Iris pigment epithelial cell (primary cell): ENCODE results near the gene SLC8A2.

Experiments used
- DNase-seq: peaks from one replicate; pipeline ENCODE4 v3.0.0-alpha.2; 2011; ENCODE audit warnings: low read depth

Gene SLC8A2

DNA sequence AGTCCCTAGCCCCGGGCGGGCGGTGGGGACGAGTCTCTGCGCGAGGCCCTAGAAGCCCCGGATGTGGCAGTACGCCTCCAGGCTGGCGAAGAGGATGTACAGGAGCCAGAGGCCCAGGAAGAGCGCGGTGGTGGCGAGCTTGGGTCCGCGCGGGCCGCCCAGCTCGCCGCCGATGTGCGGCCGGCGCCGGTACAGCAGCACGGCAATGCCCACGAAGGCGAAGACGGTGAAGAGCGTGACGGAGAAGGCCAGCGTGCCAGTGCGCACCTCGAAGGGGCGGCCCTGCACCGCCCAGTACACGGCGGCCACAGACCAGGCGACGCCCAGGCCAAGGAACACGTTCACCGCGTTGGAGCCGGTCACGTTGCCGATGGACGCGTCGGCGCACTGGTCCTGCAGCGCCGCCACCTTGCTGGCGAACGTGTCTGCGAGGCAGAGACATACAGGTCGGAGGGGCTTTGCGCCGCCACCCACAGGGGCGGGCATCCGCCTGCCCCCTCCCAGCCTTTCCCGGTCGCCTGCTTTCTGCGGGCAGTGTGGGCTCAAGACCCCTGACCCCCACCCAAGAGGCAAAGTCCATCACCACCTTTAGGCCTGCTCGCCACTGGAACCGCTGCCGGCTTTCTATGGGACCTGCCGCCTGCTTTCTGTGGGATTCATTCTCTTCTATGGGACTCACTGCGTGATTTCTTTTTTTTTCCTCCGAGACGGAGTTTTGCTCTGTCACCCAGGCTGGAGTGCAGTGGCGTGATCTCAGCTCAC, 41.5 kb downstream of the SLC8A2 start:
- DNase-seq = peak; percentile 74

DNA sequence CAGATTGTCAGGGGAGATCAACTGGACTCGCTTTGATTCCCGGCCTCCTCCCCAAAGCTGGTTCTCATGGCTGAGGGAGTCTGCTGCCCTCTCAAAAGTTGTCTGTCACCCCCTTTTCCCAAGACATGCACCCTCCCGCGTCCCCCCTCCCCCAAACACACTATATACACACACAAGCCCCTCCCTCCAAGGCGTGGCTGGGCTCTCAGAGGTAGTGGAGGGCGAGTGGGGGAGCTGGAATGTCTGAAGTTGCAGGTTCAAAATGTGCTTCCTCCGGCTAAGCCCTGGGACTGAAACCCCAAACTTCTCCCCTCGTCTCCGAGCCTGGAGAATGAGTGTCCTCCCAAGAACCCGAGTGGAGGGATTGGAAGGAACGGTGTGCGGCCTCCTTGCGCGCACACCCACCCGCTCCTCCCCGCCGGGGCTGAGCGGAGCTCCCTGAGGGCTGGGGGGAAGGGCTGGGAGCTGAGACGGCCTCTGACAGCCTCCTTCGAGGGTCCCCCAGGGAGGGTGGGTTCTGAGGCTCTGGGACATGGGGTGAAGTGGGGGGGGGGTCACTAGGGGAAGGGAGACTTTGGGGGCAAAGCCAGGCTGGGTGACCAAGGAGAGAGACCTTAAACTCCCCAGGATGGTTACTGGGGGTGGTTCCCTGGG, 42.4 kb downstream of the SLC8A2 start:
- no peak for DNase-seq

DNA sequence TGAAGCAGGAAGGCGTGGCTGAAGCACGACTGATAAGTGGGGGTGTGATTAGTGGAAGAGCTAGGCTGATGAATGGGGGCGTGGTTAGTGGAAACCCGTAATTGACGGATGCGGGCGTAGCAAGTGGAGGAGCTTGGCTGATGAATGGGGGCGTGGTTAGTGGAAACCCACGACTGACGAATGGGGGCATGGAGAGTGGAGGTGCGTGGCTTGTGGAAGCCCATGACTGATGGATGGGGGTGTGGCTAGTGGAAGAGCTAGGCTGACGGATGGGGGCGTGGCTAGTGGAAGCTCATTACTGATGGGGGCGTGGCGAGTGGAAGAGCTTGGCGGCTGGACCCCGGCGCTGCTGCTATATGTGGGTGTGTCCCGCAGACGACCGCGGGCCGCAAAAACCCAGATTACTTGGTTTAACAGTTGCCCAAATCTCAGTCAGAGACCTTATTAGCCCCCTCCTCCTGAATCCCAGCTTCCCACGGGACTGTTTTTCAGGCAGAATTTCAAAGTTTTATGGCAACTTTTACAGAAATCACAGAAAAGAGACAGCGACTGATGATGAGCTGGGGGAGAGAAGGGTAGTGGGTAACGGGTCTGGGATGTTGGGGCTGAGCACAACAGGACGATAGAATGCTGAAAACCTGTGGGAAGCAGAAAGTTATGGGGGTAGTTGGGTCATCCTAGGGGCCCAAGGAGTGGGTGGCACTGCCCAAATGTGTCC, 43.4 kb downstream of the SLC8A2 start:
- peak; percentile 100 for DNase-seq

DNA sequence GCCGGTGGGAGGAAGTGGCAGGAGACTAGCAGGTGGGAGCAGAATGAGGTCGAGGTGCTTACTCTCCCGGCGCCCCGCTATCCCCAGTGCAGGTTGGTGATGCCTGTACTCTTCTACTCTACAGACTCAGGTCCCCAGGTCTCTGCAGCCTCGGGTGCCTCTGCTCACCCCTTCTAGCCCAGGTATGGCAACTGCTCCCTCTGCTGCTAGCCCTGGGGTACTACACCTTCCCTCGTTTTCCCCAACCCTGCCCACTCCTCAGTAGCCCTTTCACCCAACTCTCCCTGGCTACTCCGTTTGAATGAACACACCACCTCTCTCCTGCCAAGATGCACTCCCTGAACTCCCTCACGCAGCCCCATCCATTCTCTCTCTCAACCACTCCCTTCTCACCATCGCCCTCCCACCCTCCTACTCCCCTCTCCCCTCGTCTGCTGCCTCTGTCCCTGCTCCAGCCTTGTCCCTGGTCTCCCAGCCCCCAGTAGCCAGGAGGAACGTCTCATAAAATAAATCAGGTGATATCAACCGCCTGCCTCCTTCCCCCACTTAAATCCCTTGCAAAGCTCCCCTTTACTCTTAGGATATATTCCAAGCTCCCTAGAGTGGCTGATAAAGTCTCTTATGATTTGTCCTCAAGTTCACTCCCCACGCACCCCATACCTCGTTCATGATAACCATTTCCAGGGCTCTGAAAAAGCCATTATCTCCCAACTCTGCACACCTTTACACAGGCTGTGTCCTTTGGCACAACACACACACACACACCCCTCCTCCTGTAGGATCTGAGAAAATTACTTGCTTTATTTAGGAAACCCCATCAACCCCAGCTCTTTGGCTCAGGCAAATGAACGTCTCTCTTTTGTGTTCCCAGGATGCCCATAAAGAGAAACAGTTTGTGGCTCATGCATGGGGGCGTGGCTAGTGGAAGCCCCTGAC, 44.2 kb downstream of the SLC8A2 start:
- peak; percentile 39 for DNase-seq

DNA sequence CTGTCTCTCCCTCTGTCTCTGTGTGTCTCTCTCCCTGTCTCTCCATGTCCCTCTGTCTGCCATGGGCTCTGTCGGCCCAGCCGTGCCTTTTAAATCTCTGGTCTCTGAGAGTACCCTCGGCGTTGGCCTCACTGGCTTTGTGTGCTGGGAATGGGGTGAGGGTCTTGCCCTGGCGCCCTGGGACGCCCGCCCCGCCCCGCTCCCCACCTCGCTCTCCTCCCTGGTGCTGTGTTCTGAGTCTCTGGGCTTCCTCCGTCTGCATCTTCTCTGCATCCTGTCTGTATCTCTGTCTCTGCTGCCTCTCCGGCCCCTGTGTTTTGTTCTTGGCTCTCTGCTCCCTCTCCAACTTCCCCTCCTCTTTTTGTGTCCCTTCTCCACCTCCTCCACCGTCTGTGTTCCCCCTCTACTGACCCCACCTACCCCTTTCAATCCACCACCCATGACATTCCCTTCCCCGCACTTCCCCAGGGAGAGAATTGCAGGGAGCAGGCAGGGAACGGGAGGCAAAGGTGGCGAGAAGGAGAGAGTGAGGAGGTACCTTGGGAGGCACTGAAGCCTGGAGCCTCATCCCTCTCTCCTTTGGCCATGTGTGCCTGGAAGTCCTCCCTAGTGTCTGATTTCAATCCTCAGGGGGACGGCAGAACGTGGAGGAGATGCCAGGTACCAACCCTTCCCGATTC, 48.4 kb downstream of the SLC8A2 start:
- no peak for DNase-seq

DNA sequence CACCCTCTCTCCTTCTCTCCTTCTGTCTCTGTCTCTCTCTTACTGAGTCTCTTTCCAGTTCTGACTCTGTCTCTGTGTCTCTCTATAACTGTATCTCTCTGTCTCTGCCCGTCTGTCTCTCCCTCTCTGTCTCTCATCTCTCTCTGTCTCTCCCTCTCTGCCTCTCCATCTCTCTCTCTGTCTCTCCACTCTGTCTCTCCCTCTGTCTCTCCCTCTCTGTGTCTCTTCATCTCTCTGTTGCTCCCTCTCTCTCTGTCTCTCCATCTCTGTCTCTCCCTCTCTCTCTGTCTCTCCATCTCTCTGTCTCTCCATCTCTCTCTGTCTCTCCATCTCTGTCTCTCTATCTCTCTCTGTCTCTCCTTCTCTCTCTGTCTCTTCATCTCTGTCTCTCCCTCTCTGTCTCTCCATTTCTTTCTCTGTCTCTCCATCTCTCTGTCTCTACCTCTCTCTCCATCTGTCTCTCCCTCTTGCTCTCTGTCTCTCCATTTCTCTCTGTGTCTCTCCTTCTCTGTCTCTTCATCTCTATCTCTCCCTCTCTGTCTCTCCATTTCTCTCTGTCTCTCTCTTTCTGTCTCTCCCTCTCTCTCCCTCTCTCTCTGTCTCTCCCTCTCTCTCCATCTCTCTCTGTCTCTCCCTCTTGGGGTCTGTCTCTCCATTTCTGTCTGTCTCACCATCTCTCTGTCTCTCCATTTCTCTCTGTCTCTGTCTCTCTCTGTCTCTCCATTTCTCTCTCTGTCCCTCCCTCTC, 49.1 kb downstream of the SLC8A2 start:
- no peak for DNase-seq

DNA sequence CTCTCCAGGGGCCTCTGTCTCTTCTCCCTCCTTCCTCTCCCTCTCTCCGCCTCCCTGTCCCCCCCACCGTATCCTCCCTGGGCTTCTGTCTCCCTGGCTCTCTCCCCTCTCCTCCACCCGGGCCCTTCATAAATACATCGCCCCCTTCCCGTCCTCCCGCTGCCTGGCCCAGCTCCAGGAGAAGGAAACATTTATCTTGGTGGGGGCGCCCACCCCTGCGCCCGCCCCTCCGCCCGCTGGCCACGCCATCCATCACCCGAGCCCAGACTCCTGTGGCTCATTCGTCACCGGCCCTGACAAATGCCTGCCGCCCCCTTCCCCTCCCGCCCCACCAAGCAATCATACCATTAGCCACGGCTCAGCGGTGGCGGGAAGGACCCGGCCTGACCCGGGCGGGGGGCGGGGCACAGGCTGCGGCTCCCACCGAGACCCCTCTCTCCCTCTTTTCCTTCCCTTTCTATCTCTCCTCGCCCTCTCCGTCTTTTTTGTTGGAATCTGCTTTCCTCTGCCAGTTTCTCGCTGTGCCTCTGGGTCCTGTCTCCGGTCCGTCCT, 49.8 kb downstream of the SLC8A2 start:
- no peak for DNase-seq

DNA sequence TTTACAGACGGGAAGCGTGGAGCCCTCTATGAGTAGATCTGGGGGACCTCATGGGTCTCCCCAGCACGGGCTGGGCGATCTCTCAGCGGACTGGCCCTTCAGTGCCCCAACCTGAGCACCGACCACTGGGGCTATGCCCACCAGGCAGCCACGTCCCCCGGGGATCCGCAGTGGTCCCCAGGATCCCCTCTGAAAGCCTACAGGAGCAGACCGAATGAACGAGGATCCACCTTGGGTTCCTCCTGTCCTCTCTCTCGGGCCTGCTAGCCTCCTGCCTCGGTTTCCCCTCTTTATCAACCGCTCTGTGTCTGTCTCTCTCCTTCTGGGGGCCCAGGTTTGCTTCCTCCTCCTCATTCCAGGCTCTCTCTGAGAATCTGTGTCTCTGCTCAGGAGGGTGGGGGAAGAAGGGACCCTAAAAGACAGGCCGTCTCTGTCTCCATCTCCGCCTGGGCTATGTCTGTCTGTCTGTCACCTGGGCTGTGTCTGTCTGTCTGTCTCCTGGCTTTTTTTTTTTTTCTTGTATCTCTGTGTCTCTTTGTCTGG, 50.4 kb downstream of the SLC8A2 start:
- no peak for DNase-seq

DNA sequence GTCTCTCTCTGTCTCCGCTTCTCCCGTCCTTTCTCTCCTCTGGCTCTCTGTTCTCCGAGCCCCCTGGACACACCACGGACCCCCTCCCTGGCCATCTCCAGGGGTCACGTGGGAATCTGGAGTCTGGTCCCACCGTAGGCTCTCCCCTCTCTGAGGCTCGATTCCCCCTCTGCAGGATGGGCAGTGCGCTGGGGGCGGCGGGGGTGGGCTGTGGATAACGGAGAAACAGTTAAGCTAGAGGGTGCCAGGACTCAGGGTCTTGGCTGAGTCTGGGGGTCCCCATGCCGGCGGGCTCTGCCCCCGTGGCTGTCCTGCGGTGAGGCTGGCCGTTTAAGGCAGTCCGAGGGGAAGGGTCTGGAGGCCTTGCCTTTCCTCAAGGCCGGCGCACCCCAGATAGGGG, 51.9 kb downstream of the SLC8A2 start:
- no peak for DNase-seq

DNA sequence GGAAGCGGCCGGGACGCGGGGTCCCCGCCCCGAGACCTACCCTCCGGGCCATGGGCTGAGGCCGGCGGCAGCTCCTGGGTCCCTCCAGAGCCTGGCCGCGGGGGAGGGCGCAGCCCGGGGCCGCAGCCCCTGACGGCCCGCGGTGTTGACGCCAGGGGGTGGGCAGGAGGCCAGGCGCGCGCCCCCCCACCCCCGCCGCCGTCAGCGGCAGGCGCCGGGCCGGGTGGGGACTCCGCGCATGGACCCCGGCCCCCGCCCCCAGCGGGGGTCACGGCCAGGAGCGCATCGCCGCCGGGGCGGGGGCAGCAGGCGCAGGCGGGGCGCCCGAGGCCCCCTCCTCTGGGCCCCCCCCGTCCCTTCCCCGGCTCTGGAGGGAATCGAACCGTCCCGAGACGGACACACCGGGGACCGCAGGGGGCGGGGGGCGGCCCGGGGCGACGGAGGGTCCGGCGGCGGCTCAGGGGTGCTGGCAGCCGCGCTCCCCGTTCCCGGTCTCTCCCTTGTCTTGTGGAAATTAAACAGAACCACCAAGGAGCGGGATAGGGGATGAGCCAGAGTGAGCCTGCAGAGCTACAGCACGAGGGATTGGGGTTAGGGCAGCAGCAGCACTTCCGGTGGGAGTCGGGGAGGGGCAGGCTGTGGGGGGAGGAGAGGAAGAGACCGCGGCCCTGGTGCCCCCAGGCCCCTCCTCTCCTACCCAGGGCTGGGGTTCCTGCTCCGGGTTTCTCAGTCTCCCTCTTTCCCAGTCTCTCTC, 52.5 kb downstream of the SLC8A2 start, which contains the start of gene MEIS3:
TSS of gene MEIS3 (minus strand) at position 498 of the 754 bp plus-strand sequence. CDS start at position 52, 446 bp downstream.
- DNase-seq = no peak

DNA sequence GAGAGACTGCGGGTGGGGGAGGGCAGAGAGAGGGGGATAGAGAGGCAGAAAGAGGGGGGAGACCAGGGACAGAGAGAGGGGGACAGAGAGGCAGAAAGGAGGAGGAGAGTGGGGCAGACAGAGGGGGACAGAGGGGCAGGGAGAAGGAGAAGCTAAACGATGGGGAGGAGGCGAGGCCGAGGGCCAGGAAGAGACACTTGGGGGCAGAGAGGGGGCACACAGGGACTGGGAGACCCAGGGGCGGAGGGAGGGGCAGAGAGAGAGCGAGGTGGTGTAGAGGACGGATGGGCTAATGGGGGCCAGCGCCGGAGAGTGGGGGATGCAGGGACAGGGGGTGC, 53.0 kb downstream of the SLC8A2 start:
- DNase-seq = no peak

DNA sequence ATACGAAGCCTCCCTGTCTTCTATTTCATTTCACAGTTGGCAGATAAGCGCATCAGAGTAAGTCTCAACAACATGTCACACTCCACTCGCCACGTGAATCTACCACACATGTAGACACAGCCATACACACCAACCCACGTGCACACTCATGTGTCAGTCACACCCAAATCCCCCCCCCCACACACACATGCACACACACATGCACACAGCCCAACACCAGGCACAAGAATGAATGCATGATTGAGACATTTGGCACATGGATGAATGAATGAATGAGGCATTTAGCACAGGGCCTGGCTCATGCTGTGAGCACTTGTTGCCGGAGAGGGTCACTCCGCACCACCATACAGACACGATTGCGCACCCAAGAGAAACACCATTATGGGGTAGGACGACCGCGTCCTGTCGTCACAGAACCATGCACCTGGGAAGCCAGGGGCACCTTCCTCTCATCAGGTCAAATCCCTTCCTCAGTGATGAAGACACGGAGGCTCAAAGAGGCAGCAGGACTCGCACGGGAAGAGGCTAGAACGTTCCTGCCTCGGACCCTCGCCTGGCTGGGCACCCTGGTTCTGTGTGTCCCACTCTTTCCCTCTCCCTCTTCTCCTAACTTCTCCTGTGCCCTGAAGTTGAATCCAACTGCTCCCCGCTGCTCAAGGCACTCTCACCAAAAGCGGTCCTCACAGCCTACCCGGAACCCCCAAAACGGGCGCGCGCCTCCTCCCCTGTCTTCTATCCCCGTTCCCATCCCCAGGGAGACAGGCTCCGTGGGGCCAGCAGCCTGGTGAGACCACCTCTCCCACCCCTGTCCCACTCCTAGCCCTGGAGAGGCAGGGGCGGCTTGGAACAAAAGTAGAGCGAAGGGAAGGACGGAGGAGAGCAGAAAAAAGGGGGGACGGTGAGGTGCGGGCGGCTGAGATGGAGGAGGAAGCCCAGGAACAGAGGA, 53.7 kb downstream of the SLC8A2 start:
- DNase-seq = peak; percentile 16

DNA sequence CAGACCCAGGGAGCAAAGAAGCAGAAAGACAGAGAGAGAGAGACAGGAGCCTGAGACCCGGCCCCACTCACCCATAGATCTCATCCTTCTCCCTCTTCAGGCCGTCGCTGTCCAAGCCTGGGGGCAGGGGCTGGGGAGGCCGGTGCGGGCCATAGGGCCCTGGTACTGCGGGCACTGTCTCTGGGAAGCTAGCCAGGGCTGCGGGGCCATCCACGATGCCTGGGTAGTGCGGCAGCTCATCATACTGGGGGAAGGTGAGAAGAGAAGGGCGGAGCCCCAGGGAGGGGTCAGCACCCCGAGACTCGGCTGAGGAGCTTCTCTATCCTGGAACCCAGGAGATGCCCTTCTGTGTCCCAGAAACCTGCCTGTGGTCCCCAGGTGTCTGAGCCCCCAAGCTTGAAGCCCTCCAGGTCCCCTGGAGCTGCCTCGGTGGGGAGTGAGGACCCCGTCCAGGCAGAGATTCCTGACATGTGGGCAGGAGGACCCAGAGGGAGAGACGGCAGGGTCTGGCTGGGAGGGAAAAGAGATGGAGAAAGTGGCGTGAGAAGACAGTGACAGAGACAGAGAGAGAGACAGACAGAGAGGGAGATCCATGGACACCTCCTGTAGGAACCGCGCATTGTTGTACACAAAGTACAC, 54.5 kb downstream of the SLC8A2 start:
- DNase-seq = no peak

DNA sequence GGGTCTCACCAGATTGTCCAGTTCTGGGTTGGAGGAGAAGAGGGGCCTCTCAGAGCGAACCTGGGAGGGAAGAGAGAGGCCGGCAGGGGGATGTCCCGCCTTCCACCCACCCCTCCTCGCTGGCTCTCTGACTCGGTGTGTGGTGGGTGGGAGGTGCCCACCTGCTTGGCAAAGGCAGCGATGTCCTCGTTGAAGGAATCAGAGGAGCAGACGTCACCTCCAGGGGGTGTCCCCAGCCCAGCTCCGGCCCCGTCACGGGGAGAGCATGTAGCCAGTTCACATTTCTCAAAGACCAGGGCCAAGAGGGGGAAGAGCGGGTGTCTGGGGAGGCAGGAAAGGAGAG, 55.1 kb downstream of the SLC8A2 start:
- no peak for DNase-seq

DNA sequence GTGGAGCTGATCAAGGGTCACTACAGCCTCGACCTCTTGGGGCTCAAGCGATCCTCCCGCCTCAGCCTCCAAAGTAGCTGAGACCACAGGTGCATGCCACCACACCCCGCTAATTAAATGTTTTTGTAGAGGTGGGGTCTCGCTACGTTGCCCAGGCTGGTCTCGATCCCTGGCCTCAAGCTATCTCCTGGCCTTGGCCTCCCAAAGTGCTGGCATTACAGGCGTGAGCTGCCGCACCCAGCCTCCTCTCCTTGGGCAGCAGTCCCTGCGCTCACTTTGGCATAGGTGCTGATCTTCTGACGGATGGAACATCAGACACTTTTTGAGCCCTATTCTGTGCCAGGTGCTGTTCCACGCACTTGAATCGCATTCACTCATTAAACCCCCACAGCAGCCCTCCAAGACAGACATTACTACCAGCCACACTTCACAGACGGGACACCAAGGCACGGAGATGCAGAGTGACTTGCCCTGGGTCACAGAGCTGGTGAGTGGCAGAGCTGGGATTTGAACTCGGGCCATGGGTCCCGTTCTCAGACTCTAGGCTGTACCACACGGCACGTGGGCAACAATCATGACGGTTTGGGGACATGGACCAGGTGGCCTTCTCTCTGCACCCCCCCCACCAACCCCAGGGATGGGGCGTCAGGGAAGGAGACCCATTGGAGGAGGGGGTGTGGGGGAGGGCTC, 55.6 kb downstream of the SLC8A2 start:
- no peak for DNase-seq

DNA sequence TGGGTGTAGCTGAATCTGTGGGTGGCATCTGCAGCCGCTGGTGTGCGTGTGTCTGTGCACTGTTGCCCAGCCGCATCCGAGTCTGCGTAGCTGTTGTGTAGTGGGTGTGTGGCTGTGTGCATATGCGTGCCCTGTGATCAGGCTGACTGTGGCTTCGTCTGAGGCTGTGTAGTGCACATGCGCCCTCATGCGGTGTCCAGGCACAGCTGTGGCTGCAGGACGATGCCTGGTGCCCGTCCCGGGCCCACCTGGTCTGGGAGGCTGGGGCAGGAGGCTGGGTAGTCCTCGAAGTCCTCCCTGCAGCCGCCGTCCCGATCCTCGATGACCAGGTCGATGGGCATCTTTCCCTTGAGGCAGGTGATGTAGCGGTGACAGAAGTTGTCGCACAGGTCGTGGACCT, 57.2 kb downstream of the SLC8A2 start:
- DNase-seq = no peak

DNA sequence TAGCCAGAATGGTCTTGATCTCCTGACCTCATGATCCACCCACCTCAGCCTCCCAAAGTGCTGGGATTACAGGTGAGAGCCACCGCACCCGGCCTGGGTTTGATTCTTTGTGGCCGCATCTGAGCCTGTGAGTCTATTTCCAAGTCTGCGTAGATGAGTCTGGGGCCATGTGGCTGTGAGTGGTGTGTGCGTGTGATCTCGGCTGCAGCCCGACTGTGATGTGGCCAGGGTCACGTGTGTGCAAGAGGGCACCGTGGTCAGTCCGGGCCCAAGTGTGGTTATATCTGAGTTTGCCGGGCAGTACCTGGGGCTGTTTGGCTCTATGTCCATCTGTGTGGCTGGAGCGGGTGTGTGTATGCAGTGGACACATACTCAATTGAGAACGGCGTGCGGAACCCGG, 57.8 kb downstream of the SLC8A2 start:
- no peak for DNase-seq
